ENCODE data around the gene AHI1. TPM values are rescaled to one million over a fixed set of nuclear protein-coding genes. Genes with fewer than 3 reads are reported as not detected.

AHI1 gene
- total and polyA plus RNA-seq, 5 donors = 5.9 to 30.7 (median 16.0) TPM

- H3K9me3 ChIP-seq (ENCODE audit: control insufficient read depth, low read length) = no peaks in the 10 kb centered on the region
- WGBS = 77% methylated on average over 4 of the region's 4 CpGs
- H3K4me1 ChIP-seq (ENCODE audit: control insufficient read depth, insufficient read depth, low read length) = no peaks in the 10 kb centered on the region
- intact Hi-C loops (cut with DNase I) = no loop called here
- no peak overlapping the region for H3K27ac ChIP-seq (ENCODE audit: low read length)
- ATAC-seq (no peak), DNase-seq (no peak)
- no peaks in the 10 kb centered on the region for H3K27me3 ChIP-seq (ENCODE audit: control insufficient read depth, insufficient read depth)
- H3K4me3 ChIP-seq (ENCODE audit: low read length) = no peak overlapping the region
Observed at GRCh38 chr6:135311446-135312200, 185.9 kb downstream of the AHI1 start.

- Histone ChIP-seq H3K27me3 (ENCODE audit: control insufficient read depth, insufficient read depth) (no peaks in the 10 kb centered on the region), H3K4me1 (ENCODE audit: control insufficient read depth, insufficient read depth, low read length) (no peaks in the 10 kb centered on the region), H3K9me3 (ENCODE audit: control insufficient read depth, low read length) (no peaks in the 10 kb centered on the region), H3K4me3 (ENCODE audit: low read length) (no peak overlapping the region), H3K27ac (ENCODE audit: low read length) (no peak overlapping the region)
- 46% methylated on average over 1 of the region's 1 CpG for WGBS
- intact Hi-C loops (cut with DNase I) = no loop called here
- DNase-seq (no peak), ATAC-seq (no peak)
Observed at GRCh38 chr6:135310291-135310690, 187.2 kb downstream of the AHI1 start.

DNA sequence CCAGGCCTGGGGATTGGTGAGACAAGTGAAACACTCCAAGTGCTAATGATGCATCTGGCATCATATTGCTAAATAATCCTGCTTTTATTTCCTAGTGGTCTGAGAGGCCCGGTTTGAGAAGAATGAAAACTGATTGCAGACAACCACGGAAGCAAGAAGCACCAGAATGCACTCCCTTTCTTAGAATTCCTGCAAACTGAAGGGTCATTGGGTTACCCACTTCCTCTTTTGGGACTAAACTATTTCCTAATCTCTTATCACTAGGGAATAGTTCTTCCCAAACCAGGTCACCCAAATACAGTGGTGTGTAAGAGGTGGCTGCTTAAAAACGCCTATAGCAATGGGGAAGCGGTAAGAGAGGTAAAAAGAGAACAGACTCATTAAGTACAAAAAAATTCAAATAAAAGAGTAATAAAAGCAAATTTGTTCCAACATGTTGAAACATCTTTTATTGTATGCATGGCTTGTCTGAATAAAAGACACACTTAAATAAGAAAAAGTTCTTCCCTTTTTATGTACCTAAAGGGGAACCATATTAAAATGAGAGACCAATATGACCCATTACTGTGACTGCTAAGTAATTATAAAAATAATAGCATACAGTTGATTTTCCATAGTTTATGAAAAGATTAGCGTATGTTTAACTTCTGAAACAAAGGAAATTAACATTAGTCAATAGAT is 190.7 kb downstream of the AHI1 start:
- Histone ChIP-seq H3K9me3 (ENCODE audit: control insufficient read depth, low read length) (no peaks in the 10 kb centered on the region), H3K4me3 (ENCODE audit: low read length) (no peak overlapping the region), H3K4me1 (ENCODE audit: control insufficient read depth, insufficient read depth, low read length) (no peaks in the 10 kb centered on the region), H3K27me3 (ENCODE audit: control insufficient read depth, insufficient read depth) (no peaks in the 10 kb centered on the region), H3K27ac (ENCODE audit: low read length) (no peak overlapping the region)
- intact Hi-C loops (cut with DNase I) = no loop called here
- DNase-seq (no peak), ATAC-seq (no peak)
- 72% methylated on average over 5 of the region's 5 CpGs for WGBS

- intact Hi-C loops (cut with DNase I) = no loop called here
- ATAC-seq (no peak), DNase-seq (no peak)
- Histone ChIP-seq H3K9me3 (ENCODE audit: control insufficient read depth, low read length) (no peaks in the 10 kb centered on the region), H3K27me3 (ENCODE audit: control insufficient read depth, insufficient read depth) (no peaks in the 10 kb centered on the region), H3K4me3 (ENCODE audit: low read length) (no peak overlapping the region), H3K27ac (ENCODE audit: low read length) (no peak overlapping the region), H3K4me1 (ENCODE audit: control insufficient read depth, insufficient read depth, low read length) (no peaks in the 10 kb centered on the region)
- 92% methylated on average over 2 of the region's 2 CpGs for WGBS
Observed at GRCh38 chr6:135306166-135306565, 191.4 kb downstream of the AHI1 start.

DNA sequence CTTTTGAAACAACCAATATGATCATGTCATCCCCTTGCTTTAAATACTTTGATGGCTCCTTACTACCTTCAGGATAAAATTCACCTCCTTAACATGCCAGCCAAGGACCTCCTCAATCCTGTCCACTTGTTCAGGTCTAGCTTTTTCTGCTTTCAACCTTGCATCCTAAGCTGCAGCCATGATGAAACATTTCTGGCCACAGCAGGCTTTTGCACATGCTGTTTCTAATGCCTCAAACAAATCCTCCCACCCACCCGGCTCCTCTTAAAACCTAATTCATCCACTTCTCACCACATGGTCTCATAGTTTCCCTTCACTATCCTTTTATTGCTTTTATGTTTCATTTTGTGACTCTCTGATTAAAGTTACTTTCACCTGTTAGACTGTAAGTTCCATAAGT is 191.9 kb downstream of the AHI1 start:
- no peaks in the 10 kb centered on the region for H3K4me1 ChIP-seq (ENCODE audit: control insufficient read depth, insufficient read depth, low read length)
- no peak overlapping the region for H3K4me3 ChIP-seq (ENCODE audit: low read length)
- H3K27ac ChIP-seq (ENCODE audit: low read length) = no peak overlapping the region
- no peaks in the 10 kb centered on the region for H3K9me3 ChIP-seq (ENCODE audit: control insufficient read depth, low read length)
- intact Hi-C loops (cut with DNase I) = no loop called here
- WGBS = 77% methylated on average over 1 of the region's 1 CpG
- no peak for ATAC-seq
- no peaks in the 10 kb centered on the region for H3K27me3 ChIP-seq (ENCODE audit: control insufficient read depth, insufficient read depth)
- DNase-seq = no peak

DNA sequence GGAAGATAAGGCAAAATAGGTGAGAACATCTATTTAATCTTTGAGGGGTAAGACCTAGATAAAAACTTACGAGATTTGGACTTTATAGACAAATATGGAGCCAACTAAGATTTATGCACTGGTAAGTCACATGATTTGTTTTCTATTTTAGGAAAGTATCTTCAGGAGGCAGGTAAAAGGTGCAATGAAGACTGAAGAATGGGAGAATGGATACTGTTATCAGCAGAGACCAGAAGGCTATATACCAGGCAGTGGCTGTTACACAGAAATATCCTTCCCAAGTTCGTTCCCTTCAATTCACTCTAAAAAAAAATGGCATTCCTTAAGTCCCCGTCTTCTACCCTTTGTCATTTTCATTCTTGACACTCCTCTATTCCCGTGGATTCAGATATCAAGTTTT is 192.7 kb downstream of the AHI1 start:
- Histone ChIP-seq H3K27me3 (ENCODE audit: control insufficient read depth, insufficient read depth) (no peaks in the 10 kb centered on the region), H3K27ac (ENCODE audit: low read length) (no peak overlapping the region), H3K9me3 (ENCODE audit: control insufficient read depth, low read length) (no peaks in the 10 kb centered on the region), H3K4me1 (ENCODE audit: control insufficient read depth, insufficient read depth, low read length) (no peaks in the 10 kb centered on the region), H3K4me3 (ENCODE audit: low read length) (no peak overlapping the region)
- ATAC-seq = no peak
- 91% methylated on average over 4 of the region's 4 CpGs for WGBS
- intact Hi-C loops (cut with DNase I) = no loop called here
- no peak for DNase-seq

- no peak overlapping the region for H3K27ac ChIP-seq (ENCODE audit: low read length)
- H3K4me3 ChIP-seq (ENCODE audit: low read length) = no peak overlapping the region
- intact Hi-C loops (cut with DNase I) = no loop called here
- no peaks in the 10 kb centered on the region for H3K9me3 ChIP-seq (ENCODE audit: control insufficient read depth, low read length)
- no peak for ATAC-seq
- H3K27me3 ChIP-seq (ENCODE audit: control insufficient read depth, insufficient read depth) = no peaks in the 10 kb centered on the region
- no peak for DNase-seq
- H3K4me1 ChIP-seq (ENCODE audit: control insufficient read depth, insufficient read depth, low read length) = no peaks in the 10 kb centered on the region
Observed at GRCh38 chr6:135301304-135301703, 196.2 kb downstream of the AHI1 start.

DNA sequence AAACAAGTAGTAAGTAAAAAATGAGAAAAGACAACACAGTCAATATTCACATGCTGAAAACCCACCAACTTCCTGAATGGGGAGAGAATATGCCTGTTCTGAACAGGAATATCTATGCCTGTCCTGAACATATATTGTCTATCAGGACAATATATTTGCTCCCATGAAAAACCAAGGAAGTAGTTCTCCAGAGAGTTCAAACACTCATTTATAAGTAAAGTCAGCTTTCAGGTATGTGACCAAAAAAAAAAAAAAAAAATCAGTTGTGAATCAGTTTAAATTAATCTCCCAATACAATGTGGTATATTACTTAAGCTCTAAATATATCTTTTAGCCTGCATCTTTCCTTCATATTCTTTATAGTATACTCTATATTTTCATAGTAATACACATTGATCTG is 197.0 kb downstream of the AHI1 start:
- intact Hi-C loops (cut with DNase I) = no loop called here
- no peak overlapping the region for H3K27ac ChIP-seq (ENCODE audit: low read length)
- DNase-seq (no peak), ATAC-seq (no peak)
- no peaks in the 10 kb centered on the region for H3K4me1 ChIP-seq (ENCODE audit: control insufficient read depth, insufficient read depth, low read length)
- H3K9me3 ChIP-seq (ENCODE audit: control insufficient read depth, low read length) = no peaks in the 10 kb centered on the region
- H3K4me3 ChIP-seq (ENCODE audit: low read length) = no peak overlapping the region
- H3K27me3 ChIP-seq (ENCODE audit: control insufficient read depth, insufficient read depth) = no peaks in the 10 kb centered on the region

DNA sequence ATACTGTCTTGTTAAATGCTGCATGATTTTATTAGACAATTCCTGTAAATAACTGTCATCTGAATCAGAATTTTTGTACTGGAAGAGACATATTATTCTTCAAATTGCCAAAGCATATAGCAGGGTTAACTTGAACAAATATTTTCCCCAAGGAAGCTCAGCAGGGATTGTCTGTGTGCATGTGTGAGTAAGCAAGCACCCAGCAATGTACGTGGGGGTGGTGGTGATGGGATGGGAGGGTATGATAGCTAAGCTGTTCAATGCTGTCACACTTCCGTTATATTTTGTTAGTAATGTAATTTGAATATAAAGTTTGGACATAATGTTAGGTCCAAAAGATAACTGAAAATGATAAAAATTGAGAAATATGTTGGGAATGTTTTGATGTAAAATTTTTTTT is 198.3 kb downstream of the AHI1 start:
- 54% methylated on average over 2 of the region's 2 CpGs for WGBS

DNA sequence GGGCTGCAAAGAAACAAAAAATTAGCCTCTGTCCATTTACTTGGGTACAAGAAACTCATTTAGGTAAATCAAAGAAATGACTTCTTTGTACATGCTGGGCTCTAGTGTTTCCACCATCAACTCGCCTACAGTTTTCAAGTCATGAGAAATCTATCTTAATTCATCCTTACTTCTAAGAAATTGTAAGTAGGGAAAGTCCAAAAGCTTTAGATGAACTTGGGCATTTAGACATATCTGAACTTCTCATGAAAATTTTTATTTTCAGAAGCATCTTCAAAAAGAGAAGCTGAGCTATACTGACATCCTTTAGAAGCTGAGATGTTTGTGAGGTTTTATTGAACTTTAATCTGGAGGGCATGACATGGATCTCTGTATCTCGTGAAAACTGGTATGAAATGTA is 199.1 kb downstream of the AHI1 start:
- DNase-seq (no peak), ATAC-seq (no peak)
- H3K4me3 ChIP-seq (ENCODE audit: low read length) = no peak overlapping the region
- no peaks in the 10 kb centered on the region for H3K27me3 ChIP-seq (ENCODE audit: control insufficient read depth, insufficient read depth)
- no peaks in the 10 kb centered on the region for H3K4me1 ChIP-seq (ENCODE audit: control insufficient read depth, insufficient read depth, low read length)
- 95% methylated on average over 2 of the region's 2 CpGs for WGBS
- H3K9me3 ChIP-seq (ENCODE audit: control insufficient read depth, low read length) = no peaks in the 10 kb centered on the region
- intact Hi-C loops (cut with DNase I) = no loop called here
- no peak overlapping the region for H3K27ac ChIP-seq (ENCODE audit: low read length)

More for the DNA sequence above, 198.3 kb downstream of the AHI1 start:
- ATAC-seq (no peak), DNase-seq (no peak)
- Histone ChIP-seq H3K9me3 (ENCODE audit: control insufficient read depth, low read length) (no peaks in the 10 kb centered on the region), H3K27me3 (ENCODE audit: control insufficient read depth, insufficient read depth) (no peaks in the 10 kb centered on the region), H3K4me1 (ENCODE audit: control insufficient read depth, insufficient read depth, low read length) (no peaks in the 10 kb centered on the region), H3K27ac (ENCODE audit: low read length) (no peak overlapping the region), H3K4me3 (ENCODE audit: low read length) (no peak overlapping the region)
- intact Hi-C loops (cut with DNase I) = no loop called here

- H3K9me3 ChIP-seq (ENCODE audit: control insufficient read depth, low read length) = no peaks in the 10 kb centered on the region
- H3K4me3 ChIP-seq (ENCODE audit: low read length) = no peak overlapping the region
- ATAC-seq (no peak), DNase-seq (no peak)
- intact Hi-C loops (cut with DNase I) = no loop called here
- 93% methylated on average over 2 of the region's 2 CpGs for WGBS
- no peaks in the 10 kb centered on the region for H3K4me1 ChIP-seq (ENCODE audit: control insufficient read depth, insufficient read depth, low read length)
- no peak overlapping the region for H3K27ac ChIP-seq (ENCODE audit: low read length)
- no peaks in the 10 kb centered on the region for H3K27me3 ChIP-seq (ENCODE audit: control insufficient read depth, insufficient read depth)
Observed at GRCh38 chr6:135296715-135297114, 200.8 kb downstream of the AHI1 start.

Data from right cardiac atrium (tissue), 5 donors.